Camera-type eye (tissue), 1 donor: ENCODE results near the gene ORAI1. TPM values are rescaled to one million over a fixed set of nuclear protein-coding genes. Genes with fewer than 3 reads are reported as not detected.

Experiments used
- total RNA-seq: library from RNA; depleted of rRNA; stranded (reverse); fragments of >200 nt; gene quantifications from one replicate; pipeline ENCODE4 v1.2.3, GENCODE V29; 2014

Gene ORAI1
- total RNA-seq = 8.4 TPM

GRCh38 chr12:121626087-121626852 is at the start of gene ORAI1:
ORAI1 (plus strand) TSS chr12:121626530.

GRCh38 chr12:121580959-121581685 is 45.2 kb upstream of the ORAI1 start, which contains the start of gene KDM2B:
KDM2B (minus strand) TSS chr12:121581023; CDS start chr12:121580911, 112 bp downstream.

GRCh38 chr12:121669521-121669900 is 43.2 kb downstream of the ORAI1 start, which contains the start of gene MORN3:
MORN3 (minus strand) TSS chr12:121669654; CDS start chr12:121669483, 171 bp downstream.

Other genes with a start within 250 kb of the ORAI1 start
- 54.9 TPM for gene RNF34, start 226.4 kb upstream of the ORAI1 start, total RNA-seq
- gene KDM2B, start 45.5 kb upstream of the ORAI1 start, total RNA-seq = 43.5 TPM
- 0.99 TPM for gene MORN3, start 43.1 kb downstream of the ORAI1 start, total RNA-seq
- 11.7 TPM for gene TMEM120B, start 86.2 kb downstream of the ORAI1 start, total RNA-seq
- 19.2 TPM for gene RHOF, start 167.2 kb downstream of the ORAI1 start, total RNA-seq
- gene SETD1B, start 177.5 kb downstream of the ORAI1 start, total RNA-seq = 12.5 TPM
- gene HPD, start 232.3 kb downstream of the ORAI1 start, total RNA-seq = 0.77 TPM